H1 (cell line): ENCODE data around the gene FIZ1.
"Not testable (repeated sequence)": the region's sequence is repeated elsewhere in the genome, so short reads cannot be mapped to it uniquely, and the experiment has no call there.

Source experiments
- CEBPB ChIP-seq: IDR thresholded peaks from 2 replicates; pipeline ENCODE4 v1.6.1; 2012; ENCODE audit warnings: low read depth, low read length
- JUND ChIP-seq: IDR thresholded peaks from 2 replicates; pipeline ENCODE4 v1.6.1; 2011; ENCODE audit warnings: mild to moderate bottlenecking, improper control_type of control experiment, low read length
- NANOG ChIP-seq: IDR thresholded peaks from 2 replicates; pipeline ENCODE4 v1.6.1; 2011; ENCODE audit warnings: low read length, low read depth, mild to moderate bottlenecking, inconsistent platforms; ENCODE audit not compliant: insufficient read depth, poor library complexity, severe bottlenecking
- POLR2A ChIP-seq, 2 experiments: IDR thresholded peaks; 1 replicate in 1 of 2; 2 replicates in 1 of 2; pipeline ENCODE4 v1.6.1; 2011; ENCODE audit warnings: low read depth in 2 of 2, low read length in 2 of 2, mild to moderate bottlenecking in 2 of 2; ENCODE audit errors: control extremely low read depth in 1 of 2
- SAP30 ChIP-seq: fragments of 300-600 bp; sonication (generic); IDR thresholded peaks from 2 replicates; pipeline ENCODE4 v1.7.1; 2012; ENCODE audit warnings: low read length, moderate library complexity, mild to moderate bottlenecking, inconsistent platforms; ENCODE audit not compliant: insufficient read depth, insufficient replicate concordance
- TAF1 ChIP-seq: IDR thresholded peaks from 2 replicates; pipeline ENCODE4 v1.6.1; 2011; ENCODE audit warnings: mild to moderate bottlenecking, low read depth, low read length
- USF2 ChIP-seq: IDR thresholded peaks from 2 replicates; pipeline ENCODE4 v1.6.1; 2011; ENCODE audit warnings: low read length, improper control_type of control experiment
- ZNF274 ChIP-seq: IDR thresholded peaks from 2 replicates; pipeline ENCODE4 v1.7.0; 2012; ENCODE audit warnings: low read length, borderline replicate concordance; ENCODE audit errors: extremely low read depth

- not testable (repeated sequence) for TF ChIP-seq USF2; JUND; SAP30; NANOG; CEBPB; ZNF274; POLR2A (IDR thresholded peaks at IDR 0.05; ENCODE audit: control extremely low read depth in 1 of 2, low read depth in 2 of 2, low read length in 2 of 2); TAF1
These were observed 29.8 kb downstream of the FIZ1 start for GRCh38 chr19:55569477-55569876.
